Rectal smooth muscle tissue (tissue), 1 donor: ENCODE measurements around the gene RAB22A.

Experiments used
- H3K27ac ChIP-seq: one replicate; pipeline ENCODE4 v1.7.0; 2013; ENCODE audit warnings: low read depth, low read length, inconsistent platforms
- H3K27me3 ChIP-seq: one replicate; pipeline ENCODE4 v1.7.0; 2013; ENCODE audit warnings: low read length; ENCODE audit not compliant: control insufficient read depth, insufficient read depth
- H3K36me3 ChIP-seq: one replicate; pipeline ENCODE4 v1.7.0; 2013; ENCODE audit warnings: low read length; ENCODE audit not compliant: control insufficient read depth, insufficient read depth
- H3K4me1 ChIP-seq: one replicate; pipeline ENCODE4 v1.7.0; 2013; ENCODE audit warnings: low read length; ENCODE audit not compliant: control insufficient read depth, insufficient read depth
- H3K4me3 ChIP-seq: one replicate; pipeline ENCODE4 v1.7.0; 2013; ENCODE audit warnings: low read length
- H3K9ac ChIP-seq: one replicate; pipeline ENCODE4 v1.7.0; 2013; ENCODE audit warnings: low read length

The RAB22A gene

GRCh38 chr20:58286729-58287128 is 22.8 kb upstream of the RAB22A start:
- Histone ChIP-seq H3K9ac (no peak overlapping the region), H3K27ac (no peak overlapping the region), H3K36me3 (peaks cover 6% of the 10 kb centered on the region), H3K4me1 (no peaks in the 10 kb centered on the region), H3K4me3 (no peak overlapping the region), H3K27me3 (no peaks in the 10 kb centered on the region)

- Histone ChIP-seq H3K36me3 (peaks cover 6% of the 10 kb centered on the region), H3K4me1 (no peaks in the 10 kb centered on the region), H3K27me3 (no peaks in the 10 kb centered on the region), H3K9ac (no peak overlapping the region), H3K27ac (no peak overlapping the region), H3K4me3 (no peak overlapping the region)
These were observed 21.9 kb upstream of the RAB22A start for GRCh38 chr20:58287638-58288037.

- no peak overlapping the region for H3K27ac ChIP-seq
- no peaks in the 10 kb centered on the region for H3K27me3 ChIP-seq
- no peaks in the 10 kb centered on the region for H3K4me1 ChIP-seq
- peaks cover 6% of the 10 kb centered on the region for H3K36me3 ChIP-seq
- H3K4me3 ChIP-seq: no peak overlapping the region
- H3K9ac ChIP-seq: no peak overlapping the region
These were observed 20.4 kb upstream of the RAB22A start for GRCh38 chr20:58289143-58289542.

GRCh38 chr20:58293453-58293852 is 16.1 kb upstream of the RAB22A start:
- H3K4me3 ChIP-seq: no peak overlapping the region
- no peaks in the 10 kb centered on the region for H3K27me3 ChIP-seq
- H3K4me1 ChIP-seq: no peaks in the 10 kb centered on the region
- H3K27ac ChIP-seq: no peak overlapping the region
- no peak overlapping the region for H3K9ac ChIP-seq
- H3K36me3 ChIP-seq: peaks cover 2% of the 10 kb centered on the region

GRCh38 chr20:58294497-58295455 is 14.7 kb upstream of the RAB22A start:
- Histone ChIP-seq H3K9ac (no peak overlapping the region), H3K4me3 (no peak overlapping the region), H3K27me3 (no peaks in the 10 kb centered on the region), H3K36me3 (no peaks in the 10 kb centered on the region), H3K4me1 (no peaks in the 10 kb centered on the region), H3K27ac (no peak overlapping the region)

GRCh38 chr20:58296051-58296837 is 13.3 kb upstream of the RAB22A start:
- H3K9ac ChIP-seq: no peak overlapping the region
- H3K36me3 ChIP-seq: no peaks in the 10 kb centered on the region
- H3K27ac ChIP-seq: no peak overlapping the region
- no peaks in the 10 kb centered on the region for H3K4me1 ChIP-seq
- no peak overlapping the region for H3K4me3 ChIP-seq
- H3K27me3 ChIP-seq: no peaks in the 10 kb centered on the region

- H3K9ac ChIP-seq: no peak overlapping the region
- no peak overlapping the region for H3K4me3 ChIP-seq
- no peaks in the 10 kb centered on the region for H3K36me3 ChIP-seq
- no peaks in the 10 kb centered on the region for H3K27me3 ChIP-seq
- H3K27ac ChIP-seq: no peak overlapping the region
- no peaks in the 10 kb centered on the region for H3K4me1 ChIP-seq
These were observed 12.1 kb upstream of the RAB22A start for GRCh38 chr20:58297394-58297793.

GRCh38 chr20:58300321-58300720 is 9.2 kb upstream of the RAB22A start:
- Histone ChIP-seq H3K9ac (no peak overlapping the region), H3K36me3 (no peaks in the 10 kb centered on the region), H3K4me3 (no peak overlapping the region), H3K27me3 (no peaks in the 10 kb centered on the region), H3K27ac (no peak overlapping the region), H3K4me1 (no peaks in the 10 kb centered on the region)

- Histone ChIP-seq H3K36me3 (no peaks in the 10 kb centered on the region), H3K9ac (no peak overlapping the region)
These were observed 6.0 kb upstream of the RAB22A start for GRCh38 chr20:58303547-58303946.

GRCh38 chr20:58305061-58305460 is 4.5 kb upstream of the RAB22A start:
- Histone ChIP-seq H3K4me3 (no peak overlapping the region), H3K9ac (no peak overlapping the region), H3K4me1 (peaks cover 2% of the 10 kb centered on the region), H3K27ac (no peak overlapping the region), H3K27me3 (no peaks in the 10 kb centered on the region), H3K36me3 (no peaks in the 10 kb centered on the region)

More at GRCh38 chr20:58303547-58303946, 6.0 kb upstream of the RAB22A start:
- no peak overlapping the region for H3K4me3 ChIP-seq
- no peak overlapping the region for H3K27ac ChIP-seq
- no peaks in the 10 kb centered on the region for H3K27me3 ChIP-seq
- peaks cover 2% of the 10 kb centered on the region for H3K4me1 ChIP-seq

- H3K4me3 ChIP-seq: peak overlapping the region; percentile 7
- H3K27ac ChIP-seq: no peak overlapping the region
- H3K4me1 ChIP-seq: peaks cover 11% of the 10 kb centered on the region
- H3K27me3 ChIP-seq: no peaks in the 10 kb centered on the region
- no peak overlapping the region for H3K9ac ChIP-seq
- no peaks in the 10 kb centered on the region for H3K36me3 ChIP-seq
These were observed 2.9 kb upstream of the RAB22A start for GRCh38 chr20:58306421-58307261.

- Histone ChIP-seq H3K4me3 (peak overlapping the region; percentile 7), H3K27me3 (no peaks in the 10 kb centered on the region), H3K9ac (no peak overlapping the region), H3K4me1 (peaks cover 11% of the 10 kb centered on the region), H3K27ac (no peak overlapping the region), H3K36me3 (no peaks in the 10 kb centered on the region)
These were observed 2.2 kb upstream of the RAB22A start for GRCh38 chr20:58307270-58307669.
